DND-41 (cell line): Measurements from ENCODE around the gene CKS1B.

Experiments used
- ATAC-seq: fragments of 200-7000 bp; cut with Tn5 transposase; 3 replicates; pipeline ENCODE4 v1.9.1; 2021; ENCODE audit warnings: low read depth; ENCODE audit not compliant: insufficient read depth
- DNase-seq: peaks from one replicate; pipeline ENCODE4 v3.0.0-alpha.2; 2020
- H2AFZ ChIP-seq: 2 replicates; pipeline ENCODE4 v1.6.0; 2012; ENCODE audit warnings: low read depth, low read length
- H3K27ac ChIP-seq: 2 replicates; pipeline ENCODE4 v1.5.1; 2012; ENCODE audit warnings: low read length, inconsistent platforms
- H3K27me3 ChIP-seq: fragments of 200-600 bp; sonication (generic); 2 replicates; pipeline ENCODE4 v1.6.0; 2012; ENCODE audit warnings: low read length, mild to moderate bottlenecking, inconsistent platforms; ENCODE audit not compliant: insufficient read depth, poor library complexity
- H3K36me3 ChIP-seq: 2 replicates; pipeline ENCODE4 v1.5.1; 2012; ENCODE audit warnings: low read length, inconsistent platforms; ENCODE audit not compliant: insufficient read depth
- H3K4me1 ChIP-seq: 2 replicates; pipeline ENCODE4 v1.5.1; 2012; ENCODE audit warnings: mild to moderate bottlenecking, low read length; ENCODE audit not compliant: insufficient read depth
- H3K4me2 ChIP-seq: 2 replicates; pipeline ENCODE4 v1.6.0; 2012; ENCODE audit warnings: mild to moderate bottlenecking, moderate library complexity, low read length, inconsistent platforms; ENCODE audit not compliant: insufficient read depth
- H3K4me3 ChIP-seq, 2 experiments: fragments of 200-600 bp in 1 of 2; shearing (Covaris generic) in 1 of 2; 2 replicates each; pipeline ENCODE4 v1.5.1; 2012 to 2016; ENCODE audit warnings: inconsistent platforms in 2 of 2, low read length in 2 of 2, mild to moderate bottlenecking in 2 of 2, low read depth in 1 of 2, moderate library complexity in 1 of 2
- H3K79me2 ChIP-seq: 2 replicates; pipeline ENCODE4 v1.6.0; 2012; ENCODE audit warnings: low read length, inconsistent platforms; ENCODE audit not compliant: insufficient read depth
- H3K9ac ChIP-seq: 2 replicates; pipeline ENCODE4 v1.6.0; 2012; ENCODE audit warnings: low read depth, mild to moderate bottlenecking, inconsistent platforms, low read length, moderate library complexity
- H3K9me3 ChIP-seq: 2 replicates; pipeline ENCODE4 v1.5.1; 2012; ENCODE audit warnings: low read length, moderate library complexity, mild to moderate bottlenecking, inconsistent platforms; ENCODE audit not compliant: insufficient read depth, severe bottlenecking
- H4K20me1 ChIP-seq: 2 replicates; pipeline ENCODE4 v1.6.0; 2012; ENCODE audit warnings: low read length; ENCODE audit not compliant: insufficient read depth
- EZH2 ChIP-seq: IDR thresholded peaks from 3 replicates; pipeline ENCODE4 v1.6.1; 2012; ENCODE audit warnings: borderline replicate concordance, low read depth, mild to moderate bottlenecking, moderate library complexity, low read length, inconsistent platforms; ENCODE audit not compliant: severe bottlenecking
- TF ChIP-seq, protein P1 (sequence below): IDR thresholded peaks from 2 replicates; pipeline ENCODE4 v1.5.1; 2012; ENCODE audit warnings: borderline replicate concordance, low read length, moderate library complexity, mild to moderate bottlenecking; ENCODE audit not compliant: poor library complexity, severe bottlenecking; ENCODE audit errors: extremely low read depth

Gene CKS1B

GRCh38 chr1:155000726-155001424 is 26.4 kb downstream of the CKS1B start:
- H3K9ac ChIP-seq, result no peak overlapping the region
- H3K4me1 ChIP-seq, result peaks cover 37% of the 10 kb centered on the region
- no peak overlapping the region for H3K27ac ChIP-seq

DNA sequence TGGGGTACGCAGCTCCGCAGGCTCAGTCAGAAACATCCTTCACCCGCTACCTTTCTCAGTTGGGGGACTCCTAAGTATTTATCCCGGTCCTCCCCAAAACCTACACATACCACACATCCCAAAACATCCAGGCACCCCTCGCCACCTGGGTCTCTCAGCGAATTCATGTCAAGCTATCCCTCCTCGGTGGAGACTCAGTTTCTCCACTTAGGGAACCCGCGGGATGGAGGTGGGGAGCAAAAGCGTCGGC is 26.9 kb downstream of the CKS1B start:
- Histone ChIP-seq H3K79me2 (no peaks in the 10 kb centered on the region), H3K9ac (no peak overlapping the region), H3K4me3 (no peak overlapping the region), H3K9me3 (no peaks in the 10 kb centered on the region), H3K27me3 (peaks cover 55% of the 10 kb centered on the region), H3K4me1 (peaks cover 37% of the 10 kb centered on the region), H3K36me3 (no peaks in the 10 kb centered on the region), H4K20me1 (peaks cover 77% of the 10 kb centered on the region), H3K4me2 (no peak overlapping the region), H3K27ac (no peak overlapping the region), H2AFZ (no peak overlapping the region)
- DNase-seq, result no peak
- no peak for ATAC-seq
- TF ChIP-seq, protein P1, sequence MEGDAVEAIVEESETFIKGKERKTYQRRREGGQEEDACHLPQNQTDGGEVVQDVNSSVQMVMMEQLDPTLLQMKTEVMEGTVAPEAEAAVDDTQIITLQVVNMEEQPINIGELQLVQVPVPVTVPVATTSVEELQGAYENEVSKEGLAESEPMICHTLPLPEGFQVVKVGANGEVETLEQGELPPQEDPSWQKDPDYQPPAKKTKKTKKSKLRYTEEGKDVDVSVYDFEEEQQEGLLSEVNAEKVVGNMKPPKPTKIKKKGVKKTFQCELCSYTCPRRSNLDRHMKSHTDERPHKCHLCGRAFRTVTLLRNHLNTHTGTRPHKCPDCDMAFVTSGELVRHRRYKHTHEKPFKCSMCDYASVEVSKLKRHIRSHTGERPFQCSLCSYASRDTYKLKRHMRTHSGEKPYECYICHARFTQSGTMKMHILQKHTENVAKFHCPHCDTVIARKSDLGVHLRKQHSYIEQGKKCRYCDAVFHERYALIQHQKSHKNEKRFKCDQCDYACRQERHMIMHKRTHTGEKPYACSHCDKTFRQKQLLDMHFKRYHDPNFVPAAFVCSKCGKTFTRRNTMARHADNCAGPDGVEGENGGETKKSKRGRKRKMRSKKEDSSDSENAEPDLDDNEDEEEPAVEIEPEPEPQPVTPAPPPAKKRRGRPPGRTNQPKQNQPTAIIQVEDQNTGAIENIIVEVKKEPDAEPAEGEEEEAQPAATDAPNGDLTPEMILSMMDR, result no peak
- TF ChIP-seq EZH2, result no peak

More at GRCh38 chr1:155000726-155001424, 26.4 kb downstream of the CKS1B start:
- TF ChIP-seq EZH2, result no peak
- TF ChIP-seq, protein P1, result no peak
- H2AFZ ChIP-seq, result no peak overlapping the region
- no peak for DNase-seq
- no peak for ATAC-seq
- peaks cover 55% of the 10 kb centered on the region for H3K27me3 ChIP-seq
- H3K36me3 ChIP-seq, result no peaks in the 10 kb centered on the region
- H4K20me1 ChIP-seq, result peaks cover 73% of the 10 kb centered on the region
- H3K79me2 ChIP-seq, result no peaks in the 10 kb centered on the region
- H3K4me3 ChIP-seq, result no peak overlapping the region
- no peak overlapping the region; the same call in 1 of the 2 replicates for H3K4me2 ChIP-seq
- H3K9me3 ChIP-seq, result no peaks in the 10 kb centered on the region

- DNase-seq (peak; percentile 77), ATAC-seq (peak; percentile 31; the same call in 2 of the 3 replicates)
- peaks cover 37% of the 10 kb centered on the region for H3K4me1 ChIP-seq
- TF ChIP-seq, protein P1, result no peak
- TF ChIP-seq EZH2, result peak; percentile 37
- no peak overlapping the region for H3K4me3 ChIP-seq
- H4K20me1 ChIP-seq, result peaks cover 77% of the 10 kb centered on the region
- no peak overlapping the region for H3K27ac ChIP-seq
- H3K36me3 ChIP-seq, result no peaks in the 10 kb centered on the region
- no peak overlapping the region for H2AFZ ChIP-seq
- no peak overlapping the region for H3K9ac ChIP-seq
- peaks cover 55% of the 10 kb centered on the region for H3K27me3 ChIP-seq
- peak overlapping the region; percentile 15; the same call in 1 of the 2 replicates for H3K4me2 ChIP-seq
- H3K9me3 ChIP-seq, result no peaks in the 10 kb centered on the region
- H3K79me2 ChIP-seq, result no peaks in the 10 kb centered on the region
Observed at GRCh38 chr1:155001675-155002463, 27.4 kb downstream of the CKS1B start.
